ENCODE data around the gene HOXA10. TPM values are rescaled to one million over a fixed set of nuclear protein-coding genes. Genes with fewer than 3 reads are reported as not detected.
A peak's percentile ranks its signal among the peaks of the same experiment; 100 is the strongest.

Gene HOXA10
- total RNA-seq, 4 donors from 2014 or later, result 4.7 to 8.9 (median 6.0) TPM

DNA sequence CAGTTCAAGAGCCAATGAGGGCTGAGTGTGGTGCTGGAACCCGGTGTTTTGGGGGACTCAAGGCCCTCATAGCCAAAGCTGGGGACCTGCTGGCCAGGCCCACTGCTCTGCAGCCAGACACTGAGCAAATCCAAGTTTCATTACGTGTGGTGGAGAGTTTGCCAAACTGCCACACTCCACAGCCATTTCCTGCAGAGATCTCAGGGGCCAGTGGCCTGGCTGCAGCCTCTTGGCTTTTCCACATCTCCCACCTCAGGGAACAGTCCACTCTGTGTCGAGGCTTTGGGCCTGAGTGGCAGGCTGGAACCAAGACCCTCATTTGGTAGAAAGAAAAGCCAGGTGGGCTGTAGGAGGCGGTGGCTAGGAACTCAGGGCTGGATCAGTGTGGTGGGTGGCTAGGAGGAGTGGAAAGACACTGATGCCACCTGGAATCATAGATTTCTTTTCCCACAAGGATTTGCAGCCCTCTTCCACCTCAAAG, 7.7 kb upstream of the HOXA10 start:
- Histone ChIP-seq H3K27ac (no peak overlapping the region), H3K27me3 (peaks cover 70% of the 10 kb centered on the region), H3K9me3 (no peaks in the 10 kb centered on the region), H3K4me3 (no peak overlapping the region), H3K4me1 (peaks cover 49% of the 10 kb centered on the region), H3K36me3 (no peaks in the 10 kb centered on the region)
- 82% methylated on average over 4 of the region's 4 CpGs for WGBS
- no peak for TF ChIP-seq EP300 (IDR thresholded peaks at IDR 0.05)
- no peak for TF ChIP-seq POLR2AphosphoS5 (IDR thresholded peaks at IDR 0.05)
- TF ChIP-seq POLR2A (IDR thresholded peaks at IDR 0.05), result no peak
- no peak for TF ChIP-seq CTCF (IDR thresholded peaks at IDR 0.05)
- peak; percentile 49 to 72 for DNase-seq (ENCODE audit: low spot score in 2 of 2)

- WGBS, result 86% methylated on average over 8 of the region's 12 CpGs
- H3K36me3 ChIP-seq, result no peaks in the 10 kb centered on the region
- H3K27ac ChIP-seq, result peak overlapping the region; percentile 42
- H3K4me1 ChIP-seq, result peaks cover 50% of the 10 kb centered on the region
- H3K4me3 ChIP-seq, result peak overlapping the region; percentile 32
- DNase-seq (ENCODE audit: low spot score in 2 of 2), result peak; percentile 67 to 75
- TF ChIP-seq CTCF (IDR thresholded peaks at IDR 0.05), result no peak
- no peak for TF ChIP-seq POLR2AphosphoS5 (IDR thresholded peaks at IDR 0.05)
- no peak for TF ChIP-seq POLR2A (IDR thresholded peaks at IDR 0.05)
- TF ChIP-seq EP300 (IDR thresholded peaks at IDR 0.05), result no peak
- peaks cover 59% of the 10 kb centered on the region for H3K27me3 ChIP-seq
- no peaks in the 10 kb centered on the region for H3K9me3 ChIP-seq
These were observed 6.6 kb upstream of the HOXA10 start for GRCh38 chr7:27180431-27181420.

GRCh38 chr7:27179503-27180430, 5.6 kb upstream of the HOXA10 start:
- TF ChIP-seq CTCF (IDR thresholded peaks at IDR 0.05) (peak; percentile 61 to 93), POLR2A (IDR thresholded peaks at IDR 0.05) (no peak), POLR2AphosphoS5 (IDR thresholded peaks at IDR 0.05) (peak in 1 of 3 donors; percentile 15)
- WGBS, result 36% methylated on average over 56 of the region's 56 CpGs
- H3K27ac ChIP-seq, result peak overlapping the region; percentile 42
- H3K36me3 ChIP-seq, result no peaks in the 10 kb centered on the region
- H3K4me3 ChIP-seq, result peak overlapping the region; percentile 32
- H3K27me3 ChIP-seq, result peaks cover 49% of the 10 kb centered on the region
- H3K4me1 ChIP-seq, result peaks cover 48% of the 10 kb centered on the region
- no peaks in the 10 kb centered on the region for H3K9me3 ChIP-seq
- DNase-seq (ENCODE audit: low spot score in 2 of 2), result peak; percentile 89 to 91

DNA sequence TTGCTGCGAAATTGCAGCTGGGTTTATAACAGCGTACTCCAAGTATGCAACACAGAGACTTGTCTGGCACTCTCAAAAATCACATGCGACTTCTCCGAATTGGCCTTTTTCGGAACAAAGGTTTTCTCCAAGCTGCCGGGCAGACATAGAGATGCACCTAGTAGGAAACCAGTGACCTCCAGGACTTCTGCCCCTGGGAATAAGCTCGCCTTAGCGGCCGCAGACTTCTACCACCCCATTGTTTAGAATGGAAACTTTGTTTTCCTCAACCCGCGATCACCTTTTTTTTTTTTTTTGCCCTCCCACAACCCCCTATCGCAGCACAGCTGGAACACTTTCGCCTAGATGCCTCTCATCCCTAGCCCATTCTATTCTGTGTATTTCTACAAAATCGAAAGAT, 4.9 kb upstream of the HOXA10 start:
- WGBS, result 56% methylated on average over 14 of the region's 14 CpGs
- Histone ChIP-seq H3K27me3 (peaks cover 45% of the 10 kb centered on the region), H3K36me3 (no peaks in the 10 kb centered on the region), H3K9me3 (no peaks in the 10 kb centered on the region), H3K4me1 (peaks cover 48% of the 10 kb centered on the region), H3K27ac (peak overlapping the region; percentile 42), H3K4me3 (peak overlapping the region; percentile 32)
- TF ChIP-seq POLR2AphosphoS5 (IDR thresholded peaks at IDR 0.05) (no peak), EP300 (IDR thresholded peaks at IDR 0.05) (no peak), POLR2A (IDR thresholded peaks at IDR 0.05) (no peak), CTCF (IDR thresholded peaks at IDR 0.05) (no peak)
- DNase-seq (ENCODE audit: low spot score in 2 of 2), result peak; percentile 55 to 74
